ENCODE results near the gene ARL17B. TPM values are rescaled to one million over a fixed set of nuclear protein-coding genes. Genes with fewer than 3 reads are reported as not detected.

ARL17B gene
- total and polyA plus RNA-seq, 2 of the 4 experiments (the other 2 are of a cell fraction) = 4.8 to 6.5 TPM

- H3K23ac ChIP-seq (ENCODE audit: low read depth, low read length) = peak overlapping the region; percentile 63
- intact Hi-C loops (cut with micrococcal nuclease) (loop anchor here (10.0 kb wide), 1 partner anchor 658 kb away; the partner anchor contains the start of gene GOSR2), in situ Hi-C loops (cut with MboI; ENCODE audit: low sequenced_read_pairs) (loop anchor here (25.0 kb wide), 1 partner anchor 680 kb away; no protein-coding TSS in a partner anchor), dilution Hi-C loops (cut with HindIII; ENCODE audit: low sequenced_read_pairs, unreplicated experiment) (no loop called here)
- peak overlapping the region; percentile 68 to 75 for H4K8ac ChIP-seq (ENCODE audit: low read depth in 2 of 2, low read length in 2 of 2)
- H3K9ac ChIP-seq (ENCODE audit: low read depth, low read length) = peak overlapping the region; percentile 74
- H2AFZ ChIP-seq (replicated peaks; ENCODE audit: low read length, poor library complexity) = peak overlapping the region; percentile 99
- H4K20me1 ChIP-seq (ENCODE audit: insufficient read depth, low read length) = no peaks in the 10 kb centered on the region
- TF ChIP-seq POLR2A (IDR thresholded peaks at IDR 0.05; ENCODE audit: low read depth, low read length) = peak; percentile 45
- no peak for TF ChIP-seq CHD1 (IDR thresholded peaks at IDR 0.05; ENCODE audit: low read depth, low read length)
- peak; percentile 6 for TF ChIP-seq RCOR1 (IDR thresholded peaks at IDR 0.05; ENCODE audit: insufficient replicate concordance, low read length)
- peak; percentile 25; the same call in 1 of the 2 replicates for TF ChIP-seq MXI1 (IDR thresholded peaks at IDR 0.05; ENCODE audit: borderline replicate concordance, low read depth, low read length)
- H2BK5ac ChIP-seq (ENCODE audit: low read depth, low read length, poor library complexity, severe bottlenecking) = peak overlapping the region; percentile 82
- H2AK9ac ChIP-seq (replicated peaks; ENCODE audit: low read depth, low read length, poor library complexity) = peak overlapping the region; percentile 91
- H4K91ac ChIP-seq (ENCODE audit: insufficient read depth, low read depth, low read length) = peak overlapping the region; percentile 81
- H3K4ac ChIP-seq (ENCODE audit: low read depth, low read length) = peak overlapping the region; percentile 88
- peaks cover 21% of the 10 kb centered on the region for H3K4me1 ChIP-seq (ENCODE audit: control insufficient read depth, insufficient read depth, low read length)
- peak overlapping the region; percentile 79 for H3K56ac ChIP-seq (ENCODE audit: extremely low read depth, insufficient read depth, low read length)
- H3K36me3 ChIP-seq (ENCODE audit: control insufficient read depth, insufficient read depth, low read length) = no peaks in the 10 kb centered on the region
- peak overlapping the region; percentile 91 for H3K4me2 ChIP-seq (ENCODE audit: low read depth, low read length)
- peak overlapping the region; percentile 51 for H3K18ac ChIP-seq (ENCODE audit: low read depth, low read length)
- BruUV-seq (replicated peaks) = no TSS peak
- CTCF ChIA-PET = interaction anchor here (0.8 to 1.1 kb wide), 2 partner anchors 23 to 54 kb away, joined by 3 read pairs; no protein-coding TSS in a partner anchor
- H3K14ac ChIP-seq (replicated peaks; ENCODE audit: low read depth, low read length) = peak overlapping the region; percentile 82
- peak overlapping the region; percentile 50 for H3K4me3 ChIP-seq (ENCODE audit: insufficient read depth, low read depth, low read length)
- POLR2A ChIA-PET (ENCODE audit: unreplicated experiment) = no interaction called here
- ATAC-seq (ENCODE audit: low read depth) (peak; percentile 92), DNase-seq (peak; percentile 82)
- peak overlapping the region; percentile 81 for H3K27ac ChIP-seq (ENCODE audit: insufficient read depth, low read length)
- no peaks in the 10 kb centered on the region; the same call in none of the 2 replicates for H3K9me1 ChIP-seq (ENCODE audit: insufficient read depth, low read length)
- peak overlapping the region; percentile 88 for H4K5ac ChIP-seq (ENCODE audit: low read depth, low read length)
- no peaks in the 10 kb centered on the region for H3K27me3 ChIP-seq (ENCODE audit: control insufficient read depth, insufficient read depth, low read length)
- peaks cover 0 to 6% of the 10 kb centered on the region in 2 experiments; a peak in 1 of 4 replicates for H3K79me1 ChIP-seq (ENCODE audit: low read depth in 1 of 2, low read length in 2 of 2)
- peak overlapping the region; percentile 70 for H2BK120ac ChIP-seq (ENCODE audit: low read depth, low read length)
- H2BK20ac ChIP-seq (ENCODE audit: low read depth, low read length) = 0 out of 2 replicates have a peak overlapping the region, but pooled peaks have one; percentile 31
- no peaks in the 10 kb centered on the region for H3K9me3 ChIP-seq (ENCODE audit: control insufficient read depth, insufficient read depth, low read length)
- peak overlapping the region; percentile 73 for H2BK15ac ChIP-seq (ENCODE audit: low read depth, low read length)
- peak overlapping the region; percentile 36 for H2AK5ac ChIP-seq (ENCODE audit: low read depth, low read length)
- 0% methylated on average over 38 of the region's 116 CpGs; no CpG with 5 or more reads in 1 of the 2 experiments for WGBS, 2 experiments (ENCODE audit: extremely low coverage in 2 of 2, insufficient read length in 1 of 2)
Observed at GRCh38 chr17:46266656-46267544, 94.7 kb downstream of the ARL17B start.
